GM19467 (cell line): ENCODE data around the gene GLIS1.

Experiments
- ATAC-seq: cut with Tn5 transposase; IDR thresholded peaks from one replicate; pipeline ENCODE4 v1.9.1; 2021; ENCODE audit warnings: mild to moderate bottlenecking, moderate library complexity; ENCODE audit not compliant: unreplicated experiment

Gene GLIS1

GRCh38 chr1:53502641-53503432 lies 236.1 kb downstream of the GLIS1 start:
- ATAC-seq = no peak

GRCh38 chr1:53501065-53502005 lies 237.6 kb downstream of the GLIS1 start:
- ATAC-seq = no peak

- no peak for ATAC-seq
Observed at GRCh38 chr1:53500204-53501064, 238.5 kb downstream of the GLIS1 start.

DNA sequence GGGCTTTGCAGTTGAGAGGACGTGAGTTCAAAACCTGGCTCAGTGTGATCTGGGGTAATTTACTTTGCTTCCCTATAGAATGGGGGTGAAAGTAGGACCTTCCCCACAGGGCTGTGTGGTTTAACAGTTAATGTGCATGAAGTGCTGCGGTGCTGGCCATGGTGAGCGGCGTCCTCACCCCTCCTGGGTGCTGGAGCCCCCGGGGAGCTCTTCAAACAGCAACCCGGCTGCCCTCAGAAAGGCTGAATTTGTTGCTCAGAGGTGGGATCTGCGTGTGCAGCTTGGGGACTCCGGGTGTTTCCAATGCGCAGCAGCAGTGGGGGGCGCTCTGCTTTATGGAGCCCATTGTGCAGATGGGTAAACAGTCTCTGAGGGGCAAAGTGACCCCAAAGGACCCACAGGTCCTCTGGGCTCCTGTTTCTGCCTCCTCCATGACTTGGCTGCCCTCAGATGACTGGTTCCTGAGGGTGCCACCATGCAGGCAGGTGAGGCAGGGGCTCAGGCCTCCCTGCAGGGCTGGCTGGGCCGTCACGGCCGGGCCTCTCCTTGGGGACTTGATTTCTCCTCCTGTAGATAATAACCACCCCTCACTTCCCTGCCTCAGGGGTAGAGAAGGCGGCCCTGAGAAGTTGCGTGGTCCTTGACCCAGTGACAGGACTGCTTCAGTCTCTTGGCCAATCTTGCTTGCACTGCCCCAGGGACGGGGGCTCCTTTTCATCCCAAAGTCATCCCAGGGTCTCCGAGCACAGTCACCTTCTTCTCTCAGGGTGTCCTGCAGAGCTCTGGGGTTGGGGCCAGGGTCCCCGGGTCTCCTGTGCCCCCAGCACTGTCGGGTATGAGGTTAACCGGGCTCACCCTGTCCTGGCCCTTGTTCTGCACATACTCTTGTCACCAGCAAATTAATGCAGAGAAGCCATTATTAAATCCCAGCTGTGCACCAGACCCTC lies 239.4 kb downstream of the GLIS1 start:
- ATAC-seq = no peak

DNA sequence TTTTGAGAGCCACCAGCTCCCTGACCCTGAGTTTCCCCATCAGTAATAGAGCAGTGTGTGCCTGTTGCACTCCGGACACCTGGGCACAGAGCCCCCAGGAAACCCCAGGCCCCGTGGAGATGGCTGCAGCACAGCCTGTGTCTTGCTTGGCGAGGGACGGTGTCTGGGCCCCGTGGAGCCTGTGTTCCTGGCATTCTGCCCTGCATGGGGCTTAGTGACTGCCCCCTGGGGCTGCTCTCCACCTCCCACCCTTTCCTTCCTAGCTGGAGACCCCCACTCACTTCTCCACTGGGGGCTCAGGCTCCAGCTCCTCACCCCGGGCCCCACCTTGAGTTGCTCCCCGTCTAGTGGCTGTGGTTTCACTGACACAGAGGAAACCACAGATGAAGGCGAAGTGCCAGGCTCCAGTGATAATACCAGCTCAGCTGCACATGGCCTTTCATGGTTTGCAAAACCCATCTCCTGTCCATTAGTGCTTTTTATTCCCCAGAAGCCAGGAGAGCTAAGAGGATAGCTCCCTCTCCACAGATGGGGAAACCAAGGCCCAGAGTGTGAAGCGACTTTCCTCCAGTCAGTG lies 240.3 kb downstream of the GLIS1 start:
- no peak for ATAC-seq

DNA sequence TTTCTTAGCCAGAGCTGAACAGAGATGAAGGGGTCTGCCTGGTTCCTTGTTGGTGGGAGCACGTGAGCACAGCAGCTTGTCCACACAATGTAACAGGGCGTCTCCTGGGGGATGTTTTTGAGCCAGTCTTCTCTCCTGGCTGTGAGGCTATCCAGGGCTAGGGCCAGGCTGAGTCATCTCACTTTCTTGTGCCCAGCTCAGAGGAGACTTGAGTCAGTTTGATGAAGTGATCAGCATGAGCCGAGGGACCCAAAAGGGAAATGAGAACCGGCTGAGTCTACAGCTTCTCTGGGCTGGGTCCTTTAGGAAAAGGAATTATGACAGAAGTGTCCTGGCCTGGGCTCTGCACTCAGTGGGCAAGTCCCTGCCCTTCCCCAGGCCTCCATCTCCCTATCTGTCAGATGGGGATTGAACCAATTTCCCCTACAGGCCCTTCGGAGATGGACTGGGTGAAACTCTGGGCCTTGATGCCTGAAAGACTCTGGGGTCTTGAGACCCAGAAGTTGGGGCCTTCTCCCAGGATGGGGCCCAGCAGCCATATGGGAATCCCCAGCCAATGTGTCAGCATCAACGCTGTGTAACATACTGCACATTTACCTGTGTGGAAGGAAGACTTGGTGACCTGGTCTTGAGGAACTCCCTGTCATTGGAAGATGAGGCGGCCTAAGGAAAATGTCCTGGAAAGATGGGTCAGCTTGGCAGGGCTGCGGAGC lies 243.2 kb downstream of the GLIS1 start:
- no peak for ATAC-seq

DNA sequence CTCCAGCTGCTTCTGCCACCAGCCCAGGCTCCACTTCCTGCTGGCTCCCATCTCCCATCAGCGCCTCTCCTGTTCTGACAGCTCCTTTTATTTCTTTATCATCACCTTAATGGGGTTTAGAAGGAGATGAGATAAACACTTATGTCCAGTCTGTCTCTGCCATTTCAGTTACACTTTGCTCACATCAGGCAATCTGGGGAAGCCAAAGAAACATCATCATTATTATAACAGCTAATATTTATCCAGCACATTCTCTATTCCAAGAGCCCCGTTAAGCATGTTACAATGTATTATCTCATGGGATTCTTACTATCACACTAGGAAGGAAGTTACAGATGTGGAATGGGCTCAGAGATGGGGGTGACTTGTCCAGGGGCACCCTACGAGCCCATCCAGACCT lies 248.6 kb downstream of the GLIS1 start:
- no peak for ATAC-seq

DNA sequence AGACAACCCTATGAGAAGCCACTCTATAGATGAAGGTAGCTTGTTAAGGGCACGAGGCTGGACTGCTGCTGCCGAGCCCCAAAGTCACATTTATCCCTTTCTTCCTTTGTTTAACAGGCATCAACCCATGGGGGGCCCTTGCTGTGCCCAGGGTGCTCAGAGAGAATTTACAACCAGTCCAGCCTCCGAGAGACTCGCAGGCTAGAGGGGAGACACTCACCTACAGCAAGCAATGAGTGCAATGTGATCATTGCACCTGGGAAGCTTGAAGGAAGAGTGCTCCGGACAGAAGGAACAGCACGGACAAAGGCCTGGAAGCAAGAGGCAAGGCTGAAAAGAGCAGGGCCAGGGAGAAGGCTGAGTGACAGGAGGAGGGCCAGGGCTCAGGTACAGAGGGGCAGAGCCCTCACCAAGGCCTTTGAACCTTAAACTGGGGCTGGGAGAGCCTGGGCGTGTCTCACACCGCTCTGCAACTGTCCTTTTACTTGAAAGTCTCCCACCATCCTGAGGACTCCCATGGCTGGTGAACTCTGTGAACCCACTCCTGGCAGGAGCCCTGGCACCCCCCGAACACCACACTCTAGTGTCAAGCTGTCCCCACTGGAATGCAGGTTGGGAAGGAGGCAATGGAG lies 252.5 kb downstream of the GLIS1 start:
- ATAC-seq = no peak

DNA sequence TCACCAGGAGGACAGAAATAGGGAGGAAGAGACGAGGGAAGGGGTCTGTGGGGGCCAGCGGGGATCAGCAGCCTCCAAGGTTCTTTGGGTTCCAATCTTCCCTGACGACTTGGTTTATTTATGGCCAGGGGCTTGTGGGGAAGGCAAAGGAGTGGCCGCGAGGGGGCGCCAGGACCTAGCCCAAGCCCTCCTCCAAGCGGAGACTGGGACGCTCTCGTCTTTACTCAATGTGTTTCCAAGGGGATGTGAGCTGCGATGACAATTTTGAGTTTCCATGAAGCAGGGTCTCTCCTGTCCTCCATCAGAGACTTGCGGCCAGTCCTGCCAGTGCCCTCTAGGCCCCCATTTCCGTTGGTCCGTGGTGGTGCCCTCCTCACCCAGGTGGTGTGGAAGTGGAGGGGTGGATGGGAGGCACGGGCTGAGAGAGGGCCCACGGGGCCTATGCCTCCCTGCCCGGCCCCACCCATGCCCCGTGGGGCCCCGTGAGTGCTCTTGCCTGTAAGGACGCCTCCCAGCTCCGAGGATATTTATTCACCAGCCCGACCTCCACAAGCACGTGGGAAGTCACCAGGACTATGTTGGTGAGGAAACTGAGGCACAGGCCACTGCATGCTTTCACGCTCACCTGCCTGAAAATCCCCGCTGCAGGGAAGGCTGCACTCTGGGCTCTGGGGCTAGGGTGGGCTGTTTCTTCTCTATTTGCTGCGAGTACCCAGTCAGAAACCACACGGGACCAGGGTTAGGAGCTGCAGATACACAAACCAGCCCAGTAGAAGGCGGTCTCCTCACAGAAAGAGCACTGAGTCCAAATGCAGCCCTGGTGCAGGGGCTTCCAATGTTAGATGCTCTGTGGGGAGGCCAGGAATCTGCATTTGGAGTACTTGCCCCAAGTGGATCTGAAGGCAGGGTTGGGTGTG lies 253.2 kb downstream of the GLIS1 start:
- no peak for ATAC-seq

- no peak for ATAC-seq
Observed at GRCh38 chr1:53484705-53485477, 254.1 kb downstream of the GLIS1 start.

- ATAC-seq = no peak
Observed at GRCh38 chr1:53483656-53484055, 255.3 kb downstream of the GLIS1 start.

GRCh38 chr1:53483170-53483569 lies 255.8 kb downstream of the GLIS1 start:
- ATAC-seq = no peak

DNA sequence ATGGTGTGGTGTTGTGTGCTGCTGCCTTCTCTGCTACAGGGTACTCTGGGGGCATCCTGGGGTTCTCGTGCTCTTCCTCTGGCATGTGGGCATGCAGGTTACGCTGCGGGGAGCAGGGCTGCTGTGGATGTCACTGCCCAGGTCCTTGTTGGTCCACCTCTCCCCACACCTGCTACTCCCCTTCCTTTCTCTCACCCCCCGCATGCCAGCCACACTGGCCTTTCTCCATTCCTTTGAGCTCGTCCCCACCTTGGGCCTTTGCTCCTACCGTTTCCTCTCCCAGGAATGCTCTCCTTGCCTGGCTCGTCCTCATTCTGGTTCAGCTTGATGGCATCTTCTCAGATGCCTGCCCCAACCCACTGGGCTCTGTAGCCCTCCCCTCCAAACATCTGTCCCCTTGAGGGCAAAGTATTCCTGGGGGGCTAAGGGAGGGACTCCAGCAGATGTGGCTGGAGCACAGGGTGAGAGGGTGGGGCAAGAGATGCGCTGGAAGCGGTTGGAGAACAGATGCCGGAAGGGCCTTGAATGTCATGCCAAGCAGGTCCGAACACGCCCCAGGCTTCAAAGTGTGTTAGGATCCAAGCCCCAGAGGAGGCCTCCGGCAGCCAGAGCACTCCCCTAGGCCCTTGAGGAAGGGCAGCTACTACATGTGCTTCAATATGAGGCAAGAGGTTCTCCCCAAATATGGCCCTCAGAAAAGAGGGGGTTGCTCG lies 256.4 kb downstream of the GLIS1 start:
- ATAC-seq = no peak

DNA sequence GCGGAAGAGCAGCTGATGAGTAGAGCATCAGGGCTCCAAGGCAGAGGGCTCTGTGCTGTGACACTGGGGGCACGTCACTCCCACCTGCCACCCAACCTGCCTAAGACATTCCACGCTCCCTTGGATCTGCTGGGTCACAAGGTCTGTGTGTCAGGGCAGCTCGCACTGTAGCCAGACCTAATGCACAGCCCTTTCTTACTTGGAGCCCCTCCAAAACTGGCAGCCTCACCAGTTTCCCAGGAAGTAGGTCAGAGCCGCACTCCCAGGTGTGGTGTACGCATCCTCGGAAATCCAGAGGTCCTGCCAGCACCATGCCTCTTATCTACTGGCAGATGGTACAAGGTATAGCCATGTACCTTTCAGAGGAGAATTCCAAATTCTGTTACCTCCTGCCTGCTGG lies 257.5 kb downstream of the GLIS1 start:
- ATAC-seq = no peak

- ATAC-seq = no peak
Observed at GRCh38 chr1:53480678-53481077, 258.3 kb downstream of the GLIS1 start.

- no peak for ATAC-seq
Observed at GRCh38 chr1:53478502-53478818, 260.5 kb downstream of the GLIS1 start.
